Measurements from ENCODE around the gene CUL3. TPM values are rescaled to one million over a fixed set of nuclear protein-coding genes. Genes with fewer than 3 reads are reported as not detected.
"Not testable (repeated sequence)": the region's sequence is repeated elsewhere in the genome, so short reads cannot be mapped to it uniquely, and the experiment has no call there.

CUL3 gene
- total RNA-seq, 1 donor from 2014 or later, result 77.5 TPM

GRCh38 chr2:224584111-224584784 is 915 bp downstream of the CUL3 start:
- ATAC-seq, result no peak
- intact Hi-C loops (cut with micrococcal nuclease), result no loop called here
- DNase-seq, result peak; percentile 46

- intact Hi-C loops (cut with micrococcal nuclease); DNase-seq; ATAC-seq: not testable (repeated sequence)
Measured at GRCh38 chr2:224583033-224583432, 2.1 kb downstream of the CUL3 start.

GRCh38 chr2:224580248-224580647 is 4.9 kb downstream of the CUL3 start:
- intact Hi-C loops (cut with micrococcal nuclease), result no loop called here
- no peak for ATAC-seq
- DNase-seq, result no peak

GRCh38 chr2:224579411-224579810 is 5.8 kb downstream of the CUL3 start:
- intact Hi-C loops (cut with micrococcal nuclease), result no loop called here
- no peak for DNase-seq
- ATAC-seq, result no peak

- DNase-seq, result no peak
- no peak for ATAC-seq
- intact Hi-C loops (cut with micrococcal nuclease), result no loop called here
Measured at GRCh38 chr2:224577541-224577940, 7.6 kb downstream of the CUL3 start.

GRCh38 chr2:224576088-224576715 is 9.0 kb downstream of the CUL3 start:
- intact Hi-C loops (cut with micrococcal nuclease), result no loop called here
- ATAC-seq (no peak), DNase-seq (no peak)

GRCh38 chr2:224574423-224575084 is 10.6 kb downstream of the CUL3 start:
- ATAC-seq, result no peak
- intact Hi-C loops (cut with micrococcal nuclease), result no loop called here
- no peak for DNase-seq

GRCh38 chr2:224573724-224574123 is 11.4 kb downstream of the CUL3 start:
- no peak for ATAC-seq
- DNase-seq, result no peak
- intact Hi-C loops (cut with micrococcal nuclease), result no loop called here

GRCh38 chr2:224572338-224572737 is 12.8 kb downstream of the CUL3 start:
- intact Hi-C loops (cut with micrococcal nuclease), result no loop called here
- ATAC-seq (no peak), DNase-seq (no peak)

GRCh38 chr2:224570328-224570993 is 14.7 kb downstream of the CUL3 start:
- ATAC-seq, result peak; percentile 24
- intact Hi-C loops (cut with micrococcal nuclease), result no loop called here
- DNase-seq, result no peak

- intact Hi-C loops (cut with micrococcal nuclease), result no loop called here
- ATAC-seq, result no peak
- DNase-seq, result no peak
Measured at GRCh38 chr2:224569654-224570053, 15.5 kb downstream of the CUL3 start.

- intact Hi-C loops (cut with micrococcal nuclease), result no loop called here
- no peak for ATAC-seq
- DNase-seq, result no peak
Measured at GRCh38 chr2:224565452-224566035, 19.6 kb downstream of the CUL3 start.

GRCh38 chr2:224563537-224563936 is 21.6 kb downstream of the CUL3 start:
- DNase-seq (no peak), ATAC-seq (no peak)
- intact Hi-C loops (cut with micrococcal nuclease), result no loop called here

- ATAC-seq (no peak), DNase-seq (no peak)
- intact Hi-C loops (cut with micrococcal nuclease), result no loop called here
Measured at GRCh38 chr2:224562831-224563230, 22.3 kb downstream of the CUL3 start.

- no peak for DNase-seq
- intact Hi-C loops (cut with micrococcal nuclease), result no loop called here
- ATAC-seq, result no peak
Measured at GRCh38 chr2:224561234-224562005, 23.7 kb downstream of the CUL3 start.

- ATAC-seq (no peak), DNase-seq (no peak)
- intact Hi-C loops (cut with micrococcal nuclease), result no loop called here
Measured at GRCh38 chr2:224560549-224560948, 24.6 kb downstream of the CUL3 start.

- intact Hi-C loops (cut with micrococcal nuclease), result no loop called here
- DNase-seq (no peak), ATAC-seq (no peak)
Measured at GRCh38 chr2:224557610-224558009, 27.6 kb downstream of the CUL3 start.

- DNase-seq (no peak), ATAC-seq (no peak)
- intact Hi-C loops (cut with micrococcal nuclease), result no loop called here
Measured at GRCh38 chr2:224556381-224556780, 28.8 kb downstream of the CUL3 start.

GRCh38 chr2:224555823-224556366 is 29.3 kb downstream of the CUL3 start:
- DNase-seq, result no peak
- intact Hi-C loops (cut with micrococcal nuclease), result no loop called here

More at GRCh38 chr2:224555823-224556366, 29.3 kb downstream of the CUL3 start:
- no peak for ATAC-seq
